Measurements from ENCODE around the gene CAMK2D.

DNA sequence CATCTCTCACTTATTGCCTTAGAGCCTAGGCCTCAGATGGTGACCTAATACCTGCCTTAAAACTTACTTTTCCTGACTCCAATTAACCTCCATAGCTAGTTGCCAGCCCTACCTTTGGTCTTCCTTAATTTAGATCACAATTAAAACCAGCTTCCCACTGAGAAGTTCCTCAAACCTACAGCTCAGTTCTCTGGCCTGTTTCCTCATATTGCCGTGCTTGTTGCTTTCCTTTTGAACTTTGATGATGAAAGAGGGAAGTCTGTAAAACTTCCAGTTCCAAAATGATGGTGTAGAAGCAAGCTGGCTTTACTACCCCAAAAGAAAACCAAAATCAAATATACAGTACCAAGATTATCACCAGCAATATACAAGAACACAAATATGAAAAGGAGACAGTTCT, 28.9 kb upstream of the CAMK2D start:
- TF ChIP-seq, protein P1, sequence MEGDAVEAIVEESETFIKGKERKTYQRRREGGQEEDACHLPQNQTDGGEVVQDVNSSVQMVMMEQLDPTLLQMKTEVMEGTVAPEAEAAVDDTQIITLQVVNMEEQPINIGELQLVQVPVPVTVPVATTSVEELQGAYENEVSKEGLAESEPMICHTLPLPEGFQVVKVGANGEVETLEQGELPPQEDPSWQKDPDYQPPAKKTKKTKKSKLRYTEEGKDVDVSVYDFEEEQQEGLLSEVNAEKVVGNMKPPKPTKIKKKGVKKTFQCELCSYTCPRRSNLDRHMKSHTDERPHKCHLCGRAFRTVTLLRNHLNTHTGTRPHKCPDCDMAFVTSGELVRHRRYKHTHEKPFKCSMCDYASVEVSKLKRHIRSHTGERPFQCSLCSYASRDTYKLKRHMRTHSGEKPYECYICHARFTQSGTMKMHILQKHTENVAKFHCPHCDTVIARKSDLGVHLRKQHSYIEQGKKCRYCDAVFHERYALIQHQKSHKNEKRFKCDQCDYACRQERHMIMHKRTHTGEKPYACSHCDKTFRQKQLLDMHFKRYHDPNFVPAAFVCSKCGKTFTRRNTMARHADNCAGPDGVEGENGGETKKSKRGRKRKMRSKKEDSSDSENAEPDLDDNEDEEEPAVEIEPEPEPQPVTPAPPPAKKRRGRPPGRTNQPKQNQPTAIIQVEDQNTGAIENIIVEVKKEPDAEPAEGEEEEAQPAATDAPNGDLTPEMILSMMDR (IDR thresholded peaks at IDR 0.05) = no peak
- TF ChIP-seq, protein P2, sequence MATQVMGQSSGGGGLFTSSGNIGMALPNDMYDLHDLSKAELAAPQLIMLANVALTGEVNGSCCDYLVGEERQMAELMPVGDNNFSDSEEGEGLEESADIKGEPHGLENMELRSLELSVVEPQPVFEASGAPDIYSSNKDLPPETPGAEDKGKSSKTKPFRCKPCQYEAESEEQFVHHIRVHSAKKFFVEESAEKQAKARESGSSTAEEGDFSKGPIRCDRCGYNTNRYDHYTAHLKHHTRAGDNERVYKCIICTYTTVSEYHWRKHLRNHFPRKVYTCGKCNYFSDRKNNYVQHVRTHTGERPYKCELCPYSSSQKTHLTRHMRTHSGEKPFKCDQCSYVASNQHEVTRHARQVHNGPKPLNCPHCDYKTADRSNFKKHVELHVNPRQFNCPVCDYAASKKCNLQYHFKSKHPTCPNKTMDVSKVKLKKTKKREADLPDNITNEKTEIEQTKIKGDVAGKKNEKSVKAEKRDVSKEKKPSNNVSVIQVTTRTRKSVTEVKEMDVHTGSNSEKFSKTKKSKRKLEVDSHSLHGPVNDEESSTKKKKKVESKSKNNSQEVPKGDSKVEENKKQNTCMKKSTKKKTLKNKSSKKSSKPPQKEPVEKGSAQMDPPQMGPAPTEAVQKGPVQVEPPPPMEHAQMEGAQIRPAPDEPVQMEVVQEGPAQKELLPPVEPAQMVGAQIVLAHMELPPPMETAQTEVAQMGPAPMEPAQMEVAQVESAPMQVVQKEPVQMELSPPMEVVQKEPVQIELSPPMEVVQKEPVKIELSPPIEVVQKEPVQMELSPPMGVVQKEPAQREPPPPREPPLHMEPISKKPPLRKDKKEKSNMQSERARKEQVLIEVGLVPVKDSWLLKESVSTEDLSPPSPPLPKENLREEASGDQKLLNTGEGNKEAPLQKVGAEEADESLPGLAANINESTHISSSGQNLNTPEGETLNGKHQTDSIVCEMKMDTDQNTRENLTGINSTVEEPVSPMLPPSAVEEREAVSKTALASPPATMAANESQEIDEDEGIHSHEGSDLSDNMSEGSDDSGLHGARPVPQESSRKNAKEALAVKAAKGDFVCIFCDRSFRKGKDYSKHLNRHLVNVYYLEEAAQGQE (IDR thresholded peaks at IDR 0.05; ENCODE audit: insufficient read depth in 1 of 2, low read depth in 2 of 2, low read length in 1 of 2) = no peak
- TF ChIP-seq SIN3A (IDR thresholded peaks at IDR 0.05; ENCODE audit: borderline replicate concordance, insufficient read depth, low read depth, low read length) = no peak
- TF ChIP-seq POLR2AphosphoS5 (IDR thresholded peaks at IDR 0.05; ENCODE audit: low read depth, low read length) = no peak
